GM12891 (cell line): ENCODE measurements around the gene YDJC.
"Not testable (repeated sequence)": the region's sequence is repeated elsewhere in the genome, so short reads cannot be mapped to it uniquely, and the experiment has no call there.

ENCODE experiments used
- DNase-seq: peaks from one replicate; pipeline ENCODE4 v3.0.0; 2011; ENCODE audit warnings: low spot score; ENCODE audit not compliant: insufficient read length
- FAIRE-seq: peaks from 2 replicates; lab custom pipeline; 2011; peaks lifted over from hg19 to GRCh38; lab: Jason Lieb, UNC
- PAX5 ChIP-seq: IDR thresholded peaks from 2 replicates; pipeline ENCODE4 v1.6.1; 2011; ENCODE audit warnings: low read length, moderate library complexity, mild to moderate bottlenecking; ENCODE audit not compliant: insufficient read depth, severe bottlenecking
- POLR2A ChIP-seq: IDR thresholded peaks from 2 replicates; pipeline ENCODE4 v1.6.1; 2011; ENCODE audit warnings: low read depth, low read length, control low read depth
- POLR2AphosphoS5 ChIP-seq: IDR thresholded peaks from 2 replicates; pipeline ENCODE4 v1.6.1; 2011; ENCODE audit warnings: low read depth, low read length, control low read depth
- POU2F2 ChIP-seq: IDR thresholded peaks from 2 replicates; pipeline ENCODE4 v1.6.1; 2011; ENCODE audit warnings: low read depth, mild to moderate bottlenecking, control low read depth, low read length, moderate library complexity
- SPI1 ChIP-seq: IDR thresholded peaks from 2 replicates; pipeline ENCODE4 v1.6.1; 2011; ENCODE audit warnings: low read depth, low read length, control low read depth
- TAF1 ChIP-seq: IDR thresholded peaks from 2 replicates; pipeline ENCODE4 v1.6.1; 2011; ENCODE audit warnings: low read depth, low read length, control low read depth

YDJC gene

DNA sequence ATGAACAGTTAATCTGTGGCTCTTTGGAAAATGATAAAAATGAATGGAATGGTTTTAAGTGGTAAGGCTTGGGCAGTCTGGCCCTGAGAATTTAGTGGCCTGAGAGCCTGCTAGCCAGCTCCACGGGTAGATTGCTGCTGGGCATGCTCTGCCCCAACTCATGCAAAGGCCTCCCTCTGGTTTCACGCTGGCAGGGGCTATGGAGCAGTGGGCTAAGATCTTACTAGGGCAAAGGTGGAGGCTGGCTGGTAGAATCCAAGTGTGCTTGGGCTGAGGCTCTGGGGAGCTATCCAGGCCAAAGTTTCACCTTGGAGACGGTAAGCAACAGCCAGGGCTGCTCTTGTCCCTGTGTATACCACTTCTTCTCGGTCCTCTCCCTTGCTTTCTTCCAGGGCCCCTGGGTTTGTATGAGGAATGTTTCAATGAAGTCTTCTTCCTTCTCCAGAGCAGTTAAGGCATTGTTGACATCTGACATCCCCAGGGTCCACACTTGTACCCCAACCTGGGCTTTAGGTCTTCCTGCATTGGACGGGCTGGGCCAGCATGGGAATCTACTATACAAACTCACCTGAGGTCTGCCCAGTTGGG is 34.9 kb downstream of the YDJC start:
- DNase-seq = no peak
- no peak for FAIRE-seq
- no peak for TF ChIP-seq POLR2A
- no peak for TF ChIP-seq PAX5
- no peak for TF ChIP-seq TAF1
- TF ChIP-seq POLR2AphosphoS5 = no peak
- TF ChIP-seq POU2F2 = no peak
- no peak for TF ChIP-seq SPI1

DNA sequence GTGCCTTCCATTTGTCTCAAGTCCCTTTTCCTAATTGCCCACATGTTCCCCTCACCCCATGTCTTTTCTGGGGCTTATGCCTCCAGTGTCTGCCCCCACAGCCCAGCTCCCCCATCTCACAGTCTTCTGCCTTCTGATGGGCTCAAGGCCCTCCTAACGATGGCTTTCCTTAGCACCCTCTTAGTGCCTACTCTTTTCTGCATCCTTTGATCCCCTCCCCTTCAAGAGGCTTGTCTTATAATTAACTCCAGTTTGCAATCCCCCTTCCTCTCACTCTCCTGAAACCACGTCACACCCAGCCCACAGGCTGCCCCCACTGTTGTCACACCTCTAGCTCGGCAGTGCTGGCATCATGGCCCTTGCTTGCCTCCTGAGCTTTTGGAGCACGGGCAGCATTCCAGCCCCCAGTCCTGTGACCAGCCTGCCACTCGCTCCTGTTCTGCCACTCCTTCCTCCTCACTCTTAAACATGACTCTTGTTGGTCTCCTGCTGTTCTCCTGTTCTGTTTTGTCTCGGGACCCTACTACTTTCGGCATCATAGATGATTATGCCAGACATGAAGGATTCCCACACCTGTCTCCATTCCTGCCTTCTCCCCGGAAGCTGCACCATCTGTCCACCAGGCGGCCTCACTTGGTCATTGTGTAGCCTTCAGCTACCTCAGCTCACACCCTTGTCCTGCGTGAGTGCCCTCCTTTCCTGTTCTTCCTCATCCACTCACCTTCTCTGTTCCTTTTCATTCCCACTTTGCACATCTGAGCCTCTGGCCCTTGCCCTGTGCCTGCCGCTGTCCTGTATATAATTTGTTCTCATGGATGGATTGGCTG is 36.2 kb downstream of the YDJC start:
- no peak for TF ChIP-seq PAX5
- TF ChIP-seq SPI1 = no peak
- TF ChIP-seq TAF1 = no peak
- TF ChIP-seq POU2F2 = no peak
- no peak for TF ChIP-seq POLR2A
- no peak for TF ChIP-seq POLR2AphosphoS5
- DNase-seq (no peak), FAIRE-seq (no peak)

DNA sequence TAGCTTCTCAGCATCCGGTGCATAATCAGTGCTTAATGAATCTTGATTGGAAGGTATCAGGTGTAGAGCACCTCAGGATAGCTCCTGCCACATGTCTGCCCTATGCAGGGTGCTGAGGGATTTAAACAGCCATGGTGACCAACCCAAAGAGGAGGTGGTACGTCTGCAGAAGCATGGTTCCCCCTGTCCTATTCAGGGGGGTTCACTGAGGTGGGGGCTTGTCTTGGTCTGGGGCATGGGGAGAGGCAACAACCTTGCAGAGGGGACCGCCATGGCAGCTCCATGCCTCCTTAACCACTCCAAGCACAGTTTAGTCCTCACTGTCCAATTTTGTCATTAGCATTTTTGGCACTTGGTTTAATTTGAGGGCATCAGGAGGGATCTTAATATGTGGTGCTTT is 37.4 kb downstream of the YDJC start:
- DNase-seq (no peak), FAIRE-seq (no peak)
- TF ChIP-seq PAX5 = no peak
- no peak for TF ChIP-seq POLR2AphosphoS5
- no peak for TF ChIP-seq TAF1
- no peak for TF ChIP-seq POU2F2
- TF ChIP-seq SPI1 = no peak
- no peak for TF ChIP-seq POLR2A

DNA sequence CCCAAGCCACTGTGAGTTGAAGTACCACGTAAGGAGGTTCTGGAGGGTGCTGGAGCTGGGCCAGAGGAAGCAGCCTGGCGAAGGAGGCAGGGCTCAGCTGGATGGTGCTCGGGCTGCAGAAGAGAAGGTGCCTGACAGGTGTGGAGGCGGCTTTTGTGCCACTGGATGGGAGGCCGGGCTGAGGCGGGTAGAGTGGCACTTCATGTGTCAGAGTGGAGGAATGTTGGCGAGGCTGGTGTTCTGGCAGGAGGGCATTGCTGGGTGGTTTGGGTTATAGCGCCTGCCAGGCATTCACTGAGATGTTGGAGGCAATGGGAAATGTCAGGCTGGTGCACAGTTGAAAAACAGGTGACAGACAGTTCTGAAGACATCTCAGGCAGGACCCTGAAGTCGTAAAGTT is 38.1 kb downstream of the YDJC start:
- no peak for DNase-seq
- no peak for TF ChIP-seq POU2F2
- TF ChIP-seq PAX5 = no peak
- no peak for TF ChIP-seq TAF1
- no peak for TF ChIP-seq POLR2A
- TF ChIP-seq POLR2AphosphoS5 = no peak; the same call in 1 of the 2 replicates
- TF ChIP-seq SPI1 = no peak
- FAIRE-seq = no peak

DNA sequence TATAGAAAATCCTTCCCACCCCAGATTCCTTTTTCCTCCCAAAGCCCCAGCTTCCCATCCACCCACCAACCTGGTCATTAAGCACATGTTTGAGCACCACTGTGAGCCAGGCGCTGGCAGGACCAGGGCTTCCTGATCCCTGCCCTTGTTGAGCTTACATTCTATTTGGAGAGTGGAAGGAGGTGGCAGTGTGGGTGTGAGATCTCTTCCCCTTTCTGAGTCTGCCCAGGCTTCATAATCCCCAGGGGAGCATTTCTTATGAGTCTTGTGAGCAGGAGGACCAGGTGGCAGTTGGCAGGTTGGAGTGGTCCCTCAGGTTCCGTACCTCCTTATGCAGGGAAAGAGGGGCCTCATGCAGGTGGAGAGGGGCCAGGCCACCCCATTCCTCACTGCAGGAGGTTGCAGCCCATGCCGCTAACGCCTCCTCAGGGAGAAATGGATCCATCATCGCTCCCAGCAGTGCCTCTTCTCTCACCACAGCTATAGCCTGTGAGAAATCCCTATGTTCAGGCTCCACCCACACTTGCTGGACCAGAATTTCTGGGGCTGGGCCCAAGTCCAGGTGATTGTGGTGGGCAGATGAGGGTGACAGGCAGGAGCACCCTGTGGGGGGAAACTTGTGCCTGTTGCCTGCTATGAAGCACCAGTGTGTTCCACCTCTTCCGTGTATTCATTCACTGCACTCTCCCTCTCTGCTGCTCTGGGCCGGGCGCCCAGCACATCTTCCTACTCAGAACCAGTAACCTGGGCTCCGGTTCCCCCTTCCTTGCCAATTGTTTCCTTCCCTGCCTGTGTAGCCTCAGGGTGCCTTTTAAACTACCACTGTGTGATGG is 38.8 kb downstream of the YDJC start:
- FAIRE-seq (peak; percentile 9), DNase-seq (no peak)
- no peak for TF ChIP-seq TAF1
- peak; percentile 49; the same call in 1 of the 2 replicates for TF ChIP-seq SPI1

DNA sequence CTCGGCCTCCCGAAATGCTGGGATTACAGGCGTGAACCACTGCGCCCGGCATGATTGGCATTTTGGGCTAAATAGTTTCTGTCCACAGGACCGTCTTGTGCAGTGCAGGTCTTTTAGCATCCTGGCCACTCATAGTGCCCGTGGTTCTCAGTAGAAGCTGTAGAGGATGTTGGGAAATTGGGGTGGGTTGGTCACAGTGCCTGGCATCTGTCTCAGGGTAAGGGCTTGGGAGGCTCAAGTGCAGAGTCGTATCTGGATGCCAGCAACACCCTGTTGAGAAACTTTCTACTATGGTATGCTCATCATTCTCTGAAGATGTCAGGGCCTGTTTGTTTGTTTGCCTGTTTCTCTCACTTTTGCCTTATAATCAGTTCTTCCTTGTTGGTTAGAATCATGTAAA is 40.4 kb downstream of the YDJC start:
- DNase-seq = no peak
- FAIRE-seq = no peak
- TF ChIP-seq PAX5 = no peak
- no peak for TF ChIP-seq POLR2A
- TF ChIP-seq POLR2AphosphoS5 = no peak
- no peak for TF ChIP-seq SPI1
- TF ChIP-seq POU2F2 = no peak
- no peak for TF ChIP-seq TAF1

DNA sequence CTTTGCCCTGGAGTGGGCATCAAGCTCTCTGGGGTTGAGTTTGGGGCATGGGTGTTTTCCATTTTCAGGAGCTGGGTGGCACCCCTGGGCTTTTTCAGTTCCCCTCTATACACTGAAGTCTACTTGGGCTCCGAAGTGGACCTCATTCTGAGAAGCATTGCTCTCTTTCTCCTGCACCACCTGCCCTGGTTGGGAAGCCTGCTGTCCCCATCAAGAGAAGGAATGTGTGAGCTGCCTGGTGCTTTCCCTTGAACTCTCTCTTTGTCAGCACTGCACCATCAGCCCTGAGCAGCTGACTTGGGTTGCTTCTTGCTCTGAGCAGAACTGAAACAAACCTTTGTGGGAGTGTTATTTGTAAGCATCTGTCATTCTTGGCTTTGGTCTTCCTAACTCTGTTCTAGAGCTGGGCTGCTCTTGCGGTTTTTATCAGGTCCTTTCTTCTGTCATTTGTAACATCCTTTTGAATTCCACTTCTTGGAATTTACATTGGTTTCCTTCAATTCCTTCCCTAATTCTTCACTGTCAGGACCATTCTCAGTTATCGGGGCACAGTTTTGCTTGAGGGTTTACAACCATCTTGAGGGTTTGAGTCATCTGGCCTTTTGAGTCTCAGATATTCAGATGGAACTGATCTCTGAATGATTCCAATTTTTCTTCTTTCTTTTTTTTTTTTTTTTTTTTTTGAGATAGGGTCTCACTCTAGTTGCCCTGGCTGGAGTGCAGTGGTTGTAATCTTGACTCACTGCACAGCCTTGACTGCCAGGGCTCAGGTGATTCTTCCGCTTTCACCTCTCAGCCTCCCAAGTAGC is 41.8 kb downstream of the YDJC start:
- DNase-seq (peak; percentile 60), FAIRE-seq (peak; percentile 81)
- TF ChIP-seq SPI1 (peak; percentile 97), TAF1 (no peak)

DNA sequence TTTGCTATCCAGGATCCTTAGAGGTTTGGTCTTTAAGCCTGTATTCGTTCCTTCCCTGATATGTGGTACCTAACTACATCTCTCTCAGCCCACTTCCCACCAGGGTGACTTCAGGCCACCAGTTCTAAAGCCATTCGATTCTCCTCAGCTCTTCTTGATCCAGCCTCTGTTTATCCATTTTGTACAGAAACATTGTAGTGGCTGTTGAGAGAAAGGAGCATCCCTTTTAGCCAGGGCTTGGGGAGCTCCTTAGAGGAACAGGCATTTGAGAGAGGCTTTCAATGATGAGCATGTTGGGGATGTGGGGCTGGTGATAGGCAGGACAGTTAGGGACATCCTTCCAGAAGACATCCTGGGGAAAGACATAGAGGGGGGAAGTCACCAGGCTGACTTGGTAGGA is 44.4 kb downstream of the YDJC start:
- TF ChIP-seq POU2F2 (no peak), POLR2AphosphoS5 (no peak), POLR2A (no peak), SPI1 (no peak), PAX5 (no peak), TAF1 (no peak)
- DNase-seq (no peak), FAIRE-seq (no peak)

DNA sequence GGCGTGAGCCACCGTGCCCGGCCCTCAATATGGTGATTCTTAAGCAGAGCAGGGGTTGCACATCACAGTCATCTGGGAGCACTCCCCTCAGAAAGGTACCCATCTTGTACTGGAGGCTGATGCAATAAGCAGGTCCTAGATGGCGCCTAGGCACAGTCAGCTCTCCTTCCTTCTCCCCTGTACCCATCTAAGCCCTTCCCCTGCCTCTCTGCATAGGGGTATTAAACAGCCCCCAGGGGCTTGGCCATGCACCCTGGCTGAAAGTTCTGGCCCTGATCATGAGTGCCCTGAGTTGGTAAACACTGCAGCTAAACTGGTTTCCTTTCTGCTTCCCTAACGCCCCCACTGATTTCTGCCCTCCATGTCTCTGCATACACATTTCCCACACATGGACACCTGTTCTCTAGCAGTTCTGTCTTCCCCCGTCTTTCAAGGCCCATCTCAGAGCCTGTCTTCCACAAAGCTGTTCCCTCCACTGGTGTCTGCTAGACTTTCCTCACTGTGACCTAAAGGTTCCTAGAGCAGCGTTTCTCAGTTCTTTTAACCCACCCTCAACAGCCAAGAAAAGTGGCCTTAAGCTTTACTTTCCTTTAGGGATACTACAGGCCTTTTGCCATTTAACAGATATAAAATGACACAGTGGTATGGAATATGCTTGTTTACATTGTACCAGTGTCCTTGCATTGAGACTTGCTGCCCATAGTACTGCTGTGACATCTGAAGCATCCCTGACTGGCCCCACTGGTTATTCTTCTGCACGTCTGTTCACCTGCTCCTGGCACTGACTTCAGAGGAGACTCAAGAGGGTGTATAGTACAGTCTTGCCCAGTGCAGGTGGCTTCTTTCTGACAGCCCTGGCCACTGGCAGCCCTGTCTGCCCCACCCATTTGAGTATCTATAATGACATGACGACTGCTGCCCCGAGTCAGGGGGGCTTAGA is 46.8 kb downstream of the YDJC start:
- FAIRE-seq = no peak
- no peak for TF ChIP-seq PAX5
- TF ChIP-seq POU2F2 = no peak
- TF ChIP-seq POLR2A = no peak
- no peak for TF ChIP-seq POLR2AphosphoS5
- TF ChIP-seq TAF1 = no peak
- no peak for TF ChIP-seq SPI1
- DNase-seq = no peak

DNA sequence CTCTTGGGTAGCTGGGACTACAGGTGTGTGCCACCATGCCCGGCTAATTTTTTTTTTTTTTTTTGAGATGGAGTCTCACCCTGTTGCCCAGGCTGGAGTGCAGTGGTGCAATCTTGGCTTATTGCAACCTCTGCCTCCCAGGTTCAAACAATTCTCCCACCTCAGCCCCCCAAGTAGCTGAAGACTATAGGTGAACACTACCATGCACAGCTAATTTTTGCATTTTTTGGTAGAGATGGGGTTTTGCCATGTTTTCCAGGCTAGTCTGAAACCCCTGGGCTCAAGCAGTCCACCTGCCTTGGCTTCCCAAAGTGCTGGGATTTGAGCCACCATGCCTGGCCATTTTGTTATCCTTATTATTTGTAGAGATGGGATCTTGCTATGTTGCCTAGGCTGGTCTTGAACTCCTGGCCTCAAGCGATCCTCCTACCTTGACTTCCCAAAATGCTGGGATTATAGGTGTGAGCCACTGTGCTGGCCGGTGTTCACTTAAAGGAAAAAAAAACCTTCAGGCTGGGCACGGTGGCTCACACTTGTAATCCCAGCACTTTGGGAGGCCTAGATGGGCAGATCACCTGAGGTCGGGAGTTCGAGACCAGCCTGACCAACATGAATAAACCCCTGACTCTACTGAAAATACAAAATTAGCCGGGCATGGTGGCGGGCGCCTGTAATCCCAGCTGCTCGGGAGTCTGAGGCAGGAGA is 48.7 kb downstream of the YDJC start:
- FAIRE-seq, DNase-seq: not testable (repeated sequence)

DNA sequence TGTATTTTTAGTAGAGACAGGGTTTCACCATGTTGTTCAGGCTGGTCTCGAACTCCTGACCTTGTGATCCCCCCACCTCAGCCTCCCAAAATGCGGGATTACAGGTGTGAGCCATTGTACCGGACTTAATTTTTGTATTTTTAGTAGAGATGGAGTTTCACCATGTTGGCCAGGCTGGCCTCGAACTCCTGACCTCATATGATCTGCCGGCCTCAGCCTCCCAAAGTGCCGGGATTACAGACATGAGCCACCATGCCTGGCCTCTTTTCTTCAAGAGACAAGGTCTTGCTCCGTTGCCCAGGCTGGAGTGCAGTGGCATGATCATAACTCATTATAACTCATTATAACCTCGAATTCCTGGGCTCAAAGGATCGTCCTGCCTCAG is 49.2 kb downstream of the YDJC start:
- not testable (repeated sequence) for DNase-seq, FAIRE-seq
